HEK293 (cell line): ENCODE results near the gene CLDN24.

Source experiments
- REST ChIP-seq: fragments of 450-650 bp; formaldehyde crosslinking; IDR thresholded peaks from 2 replicates; pipeline ENCODE4 v1.5.1; 2016; ENCODE audit warnings: missing biosample characterization, missing genetic modification characterization
- ZBTB7A ChIP-seq: fragments of 450-650 bp; formaldehyde crosslinking; IDR thresholded peaks from 2 replicates; pipeline ENCODE4 v1.5.1; 2016; ENCODE audit warnings: low read depth, missing biosample characterization, missing genetic modification characterization
- ZFP41 ChIP-seq: fragments of 450-650 bp; formaldehyde crosslinking; IDR thresholded peaks from 2 replicates; pipeline ENCODE4 v1.5.1; 2016; ENCODE audit warnings: missing biosample characterization, missing genetic modification characterization, borderline replicate concordance
- ZNF521 ChIP-seq: fragments of 450-650 bp; formaldehyde crosslinking; IDR thresholded peaks from 2 replicates; pipeline ENCODE4 v1.5.1; 2017; ENCODE audit warnings: missing biosample characterization, mild to moderate bottlenecking, missing genetic modification characterization
- TF ChIP-seq, protein P1 (sequence below): sonication (generic); formaldehyde crosslinking; IDR thresholded peaks from 2 replicates; pipeline ENCODE4 v1.8.1; 2022; ENCODE audit warnings: mild to moderate bottlenecking, moderate library complexity, missing genetic modification reagents
- TF ChIP-seq, protein P2 (sequence below): fragments of 450-650 bp; formaldehyde crosslinking; IDR thresholded peaks from 2 replicates; pipeline ENCODE4 v1.5.1; 2016; ENCODE audit warnings: missing biosample characterization, missing genetic modification characterization

GRCh38 chr4:183358215-183358755, 36.1 kb upstream of the CLDN24 start:
- TF ChIP-seq, protein P1, sequence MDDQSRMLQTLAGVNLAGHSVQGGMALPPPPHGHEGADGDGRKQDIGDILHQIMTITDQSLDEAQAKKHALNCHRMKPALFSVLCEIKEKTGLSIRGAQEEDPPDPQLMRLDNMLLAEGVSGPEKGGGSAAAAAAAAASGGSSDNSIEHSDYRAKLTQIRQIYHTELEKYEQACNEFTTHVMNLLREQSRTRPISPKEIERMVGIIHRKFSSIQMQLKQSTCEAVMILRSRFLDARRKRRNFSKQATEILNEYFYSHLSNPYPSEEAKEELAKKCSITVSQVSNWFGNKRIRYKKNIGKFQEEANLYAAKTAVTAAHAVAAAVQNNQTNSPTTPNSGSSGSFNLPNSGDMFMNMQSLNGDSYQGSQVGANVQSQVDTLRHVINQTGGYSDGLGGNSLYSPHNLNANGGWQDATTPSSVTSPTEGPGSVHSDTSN (CRISPR knock-in tag): no peak
- TF ChIP-seq ZBTB7A (no peak), ZFP41 (tag by site-specific recombination) (no peak), ZNF521 (tag by site-specific recombination) (no peak), REST (tag by site-specific recombination) (no peak)
- TF ChIP-seq, protein P2, sequence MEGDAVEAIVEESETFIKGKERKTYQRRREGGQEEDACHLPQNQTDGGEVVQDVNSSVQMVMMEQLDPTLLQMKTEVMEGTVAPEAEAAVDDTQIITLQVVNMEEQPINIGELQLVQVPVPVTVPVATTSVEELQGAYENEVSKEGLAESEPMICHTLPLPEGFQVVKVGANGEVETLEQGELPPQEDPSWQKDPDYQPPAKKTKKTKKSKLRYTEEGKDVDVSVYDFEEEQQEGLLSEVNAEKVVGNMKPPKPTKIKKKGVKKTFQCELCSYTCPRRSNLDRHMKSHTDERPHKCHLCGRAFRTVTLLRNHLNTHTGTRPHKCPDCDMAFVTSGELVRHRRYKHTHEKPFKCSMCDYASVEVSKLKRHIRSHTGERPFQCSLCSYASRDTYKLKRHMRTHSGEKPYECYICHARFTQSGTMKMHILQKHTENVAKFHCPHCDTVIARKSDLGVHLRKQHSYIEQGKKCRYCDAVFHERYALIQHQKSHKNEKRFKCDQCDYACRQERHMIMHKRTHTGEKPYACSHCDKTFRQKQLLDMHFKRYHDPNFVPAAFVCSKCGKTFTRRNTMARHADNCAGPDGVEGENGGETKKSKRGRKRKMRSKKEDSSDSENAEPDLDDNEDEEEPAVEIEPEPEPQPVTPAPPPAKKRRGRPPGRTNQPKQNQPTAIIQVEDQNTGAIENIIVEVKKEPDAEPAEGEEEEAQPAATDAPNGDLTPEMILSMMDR (tag by site-specific recombination): no peak
